B cell (primary cell): ENCODE data around the gene DYNC1I1. TPM values are rescaled to one million over a fixed set of nuclear protein-coding genes. Genes with fewer than 3 reads are reported as not detected.
A peak's percentile ranks its signal among the peaks of the same experiment; 100 is the strongest.

Source experiments
- ATAC-seq: fragments of 200-7000 bp; cut with Tn5 transposase; one replicate; pipeline ENCODE4 v1.10.0; 2021; ENCODE audit warnings: low read depth, mild to moderate bottlenecking, moderate number of reproducible peaks, moderate library complexity
- CTCF ChIA-PET: fragments of 350-600 bp; sonication (Branson Sonifier 250); formaldehyde crosslinking; loops from one replicate; lab custom pipeline; 2021; ENCODE audit warnings: antibody characterized with exemption, inconsistent platforms; lab: Charles Lee
- POLR2A ChIA-PET: fragments of 350-600 bp; sonication (Branson Sonifier 250); formaldehyde crosslinking; loops from one replicate; lab custom pipeline; 2021; ENCODE audit warnings: antibody characterized with exemption; lab: Charles Lee
- DNase-seq: peaks from one replicate; pipeline ENCODE4 v3.0.0; 2013
- H2AFZ ChIP-seq: 2 replicates; pipeline ENCODE4 v1.6.1; 2012; ENCODE audit warnings: mild to moderate bottlenecking, low read depth, low read length; ENCODE audit not compliant: insufficient read depth, poor library complexity, severe bottlenecking
- H3K27ac ChIP-seq, 2 donors: 1 replicate in 1 of 2; 2 replicates in 1 of 2; pipeline ENCODE4 v1.5.1; 2012 to 2013; ENCODE audit warnings: low read length in 2 of 2, mild to moderate bottlenecking in 2 of 2, moderate library complexity in 1 of 2
- H3K27me3 ChIP-seq, 4 experiments: fragments of 200-600 bp in 1 of 4; sonication (generic) in 1 of 4; replicated peaks in 1 of 4; 1 replicate in 2 of 4; 2 replicates in 2 of 4; pipeline versions ENCODE4 v1.6.1 to v1.7.0; 2013 to 2016; ENCODE audit warnings: low read length in 3 of 4, mild to moderate bottlenecking in 2 of 4, mixed read lengths in 1 of 4, moderate library complexity in 1 of 4; ENCODE audit not compliant: insufficient read depth in 4 of 4, control insufficient read depth in 3 of 4; ENCODE audit errors: control extremely low read depth in 1 of 4
- H3K36me3 ChIP-seq, 2 experiments: replicated peaks in 1 of 2; 1 replicate in 1 of 2; 2 replicates in 1 of 2; pipeline versions ENCODE4 v1.6.1 to v1.7.1; 2013; ENCODE audit warnings: low read length in 1 of 2; ENCODE audit not compliant: insufficient read depth in 2 of 2, control insufficient read depth in 1 of 2; ENCODE audit errors: control extremely low read depth in 1 of 2, extremely low read depth in 1 of 2
- H3K4me1 ChIP-seq, 2 donors: fragments of 200-600 bp in 1 of 2; sonication (generic) in 1 of 2; 1 replicate in 1 of 2; 2 replicates in 1 of 2; pipeline versions ENCODE4 v1.5.1 to v1.6.1; 2013 to 2017; ENCODE audit warnings: low read length in 2 of 2; ENCODE audit not compliant: control insufficient read depth in 2 of 2, insufficient read depth in 2 of 2
- H3K4me2 ChIP-seq: replicated peaks from 2 replicates; pipeline ENCODE3; 2012; ENCODE audit warnings: mild to moderate bottlenecking, low read depth, low read length; ENCODE audit not compliant: poor library complexity, severe bottlenecking
- H3K4me3 ChIP-seq, 5 experiments: fragments of 200-600 bp in 1 of 5; sonication (generic) in 1 of 5; 1 replicate in 3 of 5; 2 replicates in 2 of 5; pipeline versions ENCODE4 v1.5.1 to v1.7.0; 2011 to 2016; ENCODE audit warnings: low read length in 4 of 5, mild to moderate bottlenecking in 4 of 5, low read depth in 2 of 5, control low read depth in 1 of 5, moderate library complexity in 1 of 5; ENCODE audit not compliant: insufficient read depth in 1 of 5; ENCODE audit errors: control extremely low read depth in 1 of 5, extremely low read depth in 1 of 5
- H3K79me2 ChIP-seq: fragments of 200-600 bp; sonication (generic); one replicate; pipeline ENCODE4 v1.6.0; 2016; ENCODE audit warnings: low read length; ENCODE audit not compliant: control insufficient read depth, insufficient read depth
- H3K9ac ChIP-seq: fragments of 200-600 bp; sonication (generic); 2 replicates; pipeline ENCODE4 v1.6.1; 2017; ENCODE audit warnings: mild to moderate bottlenecking, low read length, moderate library complexity
- H3K9me3 ChIP-seq, 3 donors: one replicate each; pipeline versions ENCODE4 v1.6.1 to v1.7.1; 2013; ENCODE audit warnings: low read length in 2 of 3; ENCODE audit not compliant: control insufficient read depth in 2 of 3, insufficient read depth in 1 of 3; ENCODE audit errors: control extremely low read depth in 1 of 3
- H4K20me1 ChIP-seq: 2 replicates; pipeline ENCODE4 v1.6.0; 2012; ENCODE audit warnings: mild to moderate bottlenecking, low read length; ENCODE audit not compliant: insufficient read depth, control insufficient read depth, poor library complexity, severe bottlenecking
- H3K27ac Mint-ChIP-seq: one replicate; pipeline ENCODE4 v1.8.0; 2021; ENCODE audit warnings: mixed read lengths
- H3K27me3 Mint-ChIP-seq: one replicate; pipeline ENCODE4 v1.8.0; 2021; ENCODE audit warnings: mixed read lengths
- H3K4me1 Mint-ChIP-seq: one replicate; pipeline ENCODE4 v1.8.0; 2021; ENCODE audit warnings: mixed read lengths
- H3K4me3 Mint-ChIP-seq: one replicate; pipeline ENCODE4 v1.8.0; 2021; ENCODE audit warnings: mixed read lengths
- H3K9me3 Mint-ChIP-seq: one replicate; pipeline ENCODE4 v1.8.0; 2022; ENCODE audit warnings: mixed read lengths; ENCODE audit not compliant: insufficient read depth
- CTCF ChIP-seq: fragments of 200-600 bp; IDR thresholded peaks from one replicate; pipeline ENCODE4 v1.8.0; 2022; ENCODE audit warnings: antibody characterized with exemption, mild to moderate bottlenecking
- EZH2 ChIP-seq: IDR thresholded peaks from 2 replicates; pipeline ENCODE4 v1.6.1; 2012; ENCODE audit warnings: borderline replicate concordance, low read depth, mild to moderate bottlenecking, moderate library complexity, low read length; ENCODE audit not compliant: insufficient read depth, poor library complexity, severe bottlenecking
- WGBS: methylation state at CpG from one replicate; pipeline ENCODE4 v1.1.5; 2013; ENCODE audit warnings: missing lambda C conversion rate; ENCODE audit not compliant: insufficient coverage; 5-methylcytosine and 5-hydroxymethylcytosine counted together
- intact Hi-C: fragments of 100-400 bp; cut with micrococcal nuclease; formaldehyde crosslinking; loops from one replicate; pipeline ENCODE4 v1.10.0; 2022
- polyA plus RNA-seq: library from polyadenylated mRNA; depleted of rRNA; stranded (reverse); fragments of >200 nt; gene quantifications from 2 replicates; pipeline ENCODE4 v1.2.3, GENCODE V29; 2012
- total RNA-seq, 2 donors: library from RNA; stranded (reverse); fragments of 120-200 nt in 1 of 2; gene quantifications; 1 replicate in 1 of 2; 2 replicates in 1 of 2; pipeline versions ENCODE4 v1.2.3 to v1.2.4, GENCODE V29; 2013 to 2022

The DYNC1I1 gene
- total and polyA plus RNA-seq, 2 donors (not counting 1 experiment from before 2014, with no cell fraction given): not detected

GRCh38 chr7:95766657-95767056 is 5.7 kb upstream of the DYNC1I1 start:
- Mint-ChIP-seq H3K9me3 (no peaks in the 10 kb centered on the region), H3K27me3 (peaks cover 11% of the 10 kb centered on the region), H3K4me3 (no peak overlapping the region), H3K27ac (no peak overlapping the region), H3K4me1 (no peaks in the 10 kb centered on the region)
- Histone ChIP-seq H4K20me1 (no peaks in the 10 kb centered on the region), H3K27me3 (peaks cover 0 to 7% (median 0%) of the 10 kb centered on the region in 4 experiments), H2AFZ (no peak overlapping the region), H3K9me3 (no peaks in the 10 kb centered on the region), H3K27ac (no peak overlapping the region), H3K4me1 (no peaks in the 10 kb centered on the region), H3K4me2 (no peak overlapping the region), H3K36me3 (no peaks in the 10 kb centered on the region), H3K9ac (no peak overlapping the region), H3K4me3 (no peak overlapping the region), H3K79me2 (no peaks in the 10 kb centered on the region)
- intact Hi-C loops: no loop called here
- DNase-seq: no peak
- CTCF ChIA-PET: interaction anchor here (0.6 kb wide), 1 partner anchor 51 kb away, joined by 4 read pairs; no protein-coding TSS in a partner anchor
- TF ChIP-seq EZH2: no peak
- no peak for TF ChIP-seq CTCF
- POLR2A ChIA-PET: no interaction called here
- ATAC-seq: no peak
- no CpG with 5 or more reads among the region's 1 CpG for WGBS

- no peaks in the 10 kb centered on the region for H3K9me3 Mint-ChIP-seq
- Histone ChIP-seq H3K79me2 (no peaks in the 10 kb centered on the region), H3K9me3 (no peaks in the 10 kb centered on the region), H3K4me2 (peak overlapping the region; percentile 82), H3K4me3 (peak overlapping the region in 3 of 5 experiments; percentile 41 to 54 (median 51)), H3K36me3 (no peaks in the 10 kb centered on the region), H3K4me1 (peaks cover 7 to 8% of the 10 kb centered on the region in 2 donors), H4K20me1 (no peaks in the 10 kb centered on the region), H3K9ac (peak overlapping the region; percentile 61), H3K27me3 (peaks cover 0 to 26% (median 7%) of the 10 kb centered on the region in 4 experiments), H3K27ac (no peak overlapping the region), H2AFZ (peak overlapping the region; percentile 56)
- ChIA-PET CTCF (no interaction called here), POLR2A (no interaction called here)
- TF ChIP-seq CTCF (no peak), EZH2 (no peak)
- intact Hi-C loops: no loop called here
- 29% methylated on average over 45 of the region's 45 CpGs for WGBS
- no peak overlapping the region for H3K27ac Mint-ChIP-seq
- H3K27me3 Mint-ChIP-seq: peaks cover 32% of the 10 kb centered on the region
- H3K4me1 Mint-ChIP-seq: peaks cover 5% of the 10 kb centered on the region
- H3K4me3 Mint-ChIP-seq: peak overlapping the region; percentile 64
- peak; percentile 5 for DNase-seq
- no peak for ATAC-seq
Observed at GRCh38 chr7:95772771-95773581, 622 bp downstream of the DYNC1I1 start.
